Left lobe of liver (tissue), 2 donors: ENCODE results near the gene TLCD1. TPM values are rescaled to one million over a fixed set of nuclear protein-coding genes. Genes with fewer than 3 reads are reported as not detected.
"Not testable (repeated sequence)": the region's sequence is repeated elsewhere in the genome, so short reads cannot be mapped to it uniquely, and the experiment has no call there.

ENCODE experiments used
- ATAC-seq: fragments of 200-7000 bp; cut with Tn5 transposase; one replicate; pipeline ENCODE4 v1.9.1; 2020; ENCODE audit warnings: mild to moderate bottlenecking, moderate library complexity
- DNase-seq: peaks from one replicate; pipeline ENCODE4 v3.0.0-alpha.2; 2020; ENCODE audit warnings: low spot score
- total RNA-seq: library from RNA; stranded (reverse); gene quantifications from one replicate; pipeline ENCODE4 v1.2.1, GENCODE V29; 2021
- donor health status: DM: no; HTN: no; CAD: no; lungs with moderate emphysema.
- donor health status: DM: no; HTN: yes; CAD: no.

TLCD1 gene
- total RNA-seq, 1 donor from 2014 or later, result 4.8 TPM

DNA sequence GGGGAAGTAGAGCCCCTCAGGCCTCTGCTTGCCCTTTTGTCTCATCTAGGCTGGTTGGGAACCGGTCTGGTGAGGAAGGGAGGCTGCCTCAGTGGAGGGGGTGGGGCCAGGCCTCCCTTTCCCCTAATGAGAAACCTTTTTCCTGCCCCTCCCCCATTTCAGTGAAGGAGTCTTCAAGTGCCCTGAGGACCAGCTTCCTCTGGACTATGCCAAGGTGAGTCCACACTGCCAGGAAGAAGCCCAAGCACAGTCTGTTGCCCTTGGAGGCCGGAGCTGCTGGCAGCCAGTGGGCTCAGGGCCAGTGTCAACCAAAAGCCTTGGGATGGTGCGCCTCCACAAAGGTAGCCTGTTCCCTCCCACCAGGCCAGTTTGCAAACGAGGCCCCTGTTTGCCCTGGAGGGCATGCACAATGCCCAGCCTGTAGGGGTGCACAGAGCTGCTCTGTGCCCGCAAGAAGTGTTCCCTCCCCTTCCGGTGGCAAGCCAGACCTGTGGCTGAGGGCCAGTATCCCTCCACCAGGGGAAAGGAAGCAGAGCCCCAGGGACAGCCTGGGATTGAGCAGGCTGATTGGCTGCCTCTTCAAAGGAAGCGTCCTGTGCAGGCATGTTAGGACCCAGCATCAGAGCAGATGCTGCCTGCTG is 21.1 kb upstream of the TLCD1 start:
- ATAC-seq, result no peak
- DNase-seq, result peak; percentile 64

DNA sequence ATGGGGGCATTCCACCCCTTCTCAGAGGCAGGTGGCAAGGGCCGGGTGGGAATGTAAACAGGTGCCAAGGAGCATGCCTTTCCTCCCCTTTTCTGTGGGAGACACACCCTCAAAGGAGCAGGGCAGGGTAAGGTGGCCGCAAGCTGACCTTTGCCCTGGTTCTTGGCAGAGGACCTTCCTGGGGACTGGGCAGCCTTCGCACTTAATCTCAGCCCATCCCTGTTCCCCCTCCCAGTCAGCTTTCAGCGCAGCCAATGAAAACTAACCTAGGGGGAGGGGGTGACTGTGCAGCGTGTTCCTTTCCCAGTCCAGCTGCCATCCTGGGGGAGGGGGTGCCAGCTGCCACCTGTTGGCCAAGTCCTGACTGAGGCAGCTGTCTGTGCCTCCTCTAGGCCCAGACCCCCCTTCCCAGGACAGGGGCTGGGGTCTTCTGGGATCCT is 20.6 kb upstream of the TLCD1 start:
- peak; percentile 69 for DNase-seq
- ATAC-seq, result peak; percentile 15

DNA sequence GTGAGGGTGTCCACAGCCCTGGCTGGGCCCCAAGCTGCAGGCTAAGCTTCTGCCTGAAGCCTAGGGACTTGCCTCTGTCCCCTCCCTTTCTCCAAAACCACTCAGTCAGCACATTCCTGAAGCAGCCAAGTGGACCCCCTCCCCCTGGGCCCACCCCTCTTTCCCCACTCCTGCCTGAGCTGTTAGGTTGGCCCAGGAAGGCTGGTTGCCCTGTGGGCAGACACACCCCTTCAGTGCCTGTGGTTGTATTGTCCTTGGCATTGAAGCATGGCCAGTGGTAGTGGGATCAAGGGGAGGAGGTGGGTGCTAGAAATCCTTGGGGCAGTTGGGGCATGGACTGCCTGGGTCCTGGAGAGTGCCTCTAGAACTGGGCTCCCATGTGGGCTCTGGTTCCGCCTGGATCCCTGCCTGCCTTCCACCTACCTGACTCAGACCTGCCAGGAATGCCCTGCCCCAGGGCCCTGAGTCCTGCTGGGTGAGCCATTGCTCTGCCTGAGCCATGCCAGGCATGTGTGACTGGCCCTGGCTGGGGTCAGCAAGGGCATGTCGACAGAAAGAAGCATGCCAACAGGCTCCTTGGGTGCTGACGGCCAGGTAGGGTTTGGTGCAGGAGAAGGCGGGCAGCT is 19.9 kb upstream of the TLCD1 start:
- ATAC-seq (peak; percentile 59), DNase-seq (peak; percentile 84)

DNA sequence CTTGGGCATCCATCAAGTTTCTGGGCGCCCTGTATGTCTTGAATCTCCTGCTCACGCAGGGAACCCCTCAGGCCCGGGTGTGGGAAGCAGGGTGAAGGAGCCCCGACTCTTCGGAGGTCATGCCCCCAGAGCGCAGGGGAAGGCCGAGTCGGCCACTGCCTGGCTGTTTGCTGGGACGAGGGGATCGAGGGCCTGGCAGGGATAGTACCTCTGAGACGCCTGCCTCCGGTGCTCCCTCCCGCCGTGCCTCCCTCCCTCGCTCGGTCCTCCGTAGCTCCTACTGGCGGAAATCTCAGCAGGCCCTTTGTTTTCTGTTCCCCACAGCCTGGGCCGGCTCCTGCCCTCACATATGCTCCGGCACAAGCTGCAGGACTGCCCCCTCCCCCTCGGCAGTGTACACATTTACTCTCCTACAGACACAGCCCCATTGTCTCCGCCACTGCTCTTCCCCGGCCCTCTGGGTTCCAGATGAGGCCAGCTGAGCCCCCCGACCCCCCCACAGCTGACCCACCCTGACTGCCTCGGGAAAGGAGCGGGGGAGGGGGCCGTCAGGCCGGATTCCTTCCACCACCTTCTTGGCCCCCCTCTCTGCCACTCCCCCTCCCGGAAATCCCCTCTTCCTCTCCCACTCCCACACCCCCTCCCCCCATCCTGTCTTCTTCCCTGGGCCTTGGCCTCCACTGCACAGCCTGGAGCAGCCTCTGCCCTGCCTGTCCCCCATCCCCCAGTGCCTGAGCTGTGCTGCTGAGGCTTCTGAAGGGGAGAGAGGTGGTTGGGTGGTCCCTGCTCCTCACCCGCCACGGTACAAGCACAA is 19.1 kb upstream of the TLCD1 start:
- peak; percentile 4 for ATAC-seq
- no peak for DNase-seq

DNA sequence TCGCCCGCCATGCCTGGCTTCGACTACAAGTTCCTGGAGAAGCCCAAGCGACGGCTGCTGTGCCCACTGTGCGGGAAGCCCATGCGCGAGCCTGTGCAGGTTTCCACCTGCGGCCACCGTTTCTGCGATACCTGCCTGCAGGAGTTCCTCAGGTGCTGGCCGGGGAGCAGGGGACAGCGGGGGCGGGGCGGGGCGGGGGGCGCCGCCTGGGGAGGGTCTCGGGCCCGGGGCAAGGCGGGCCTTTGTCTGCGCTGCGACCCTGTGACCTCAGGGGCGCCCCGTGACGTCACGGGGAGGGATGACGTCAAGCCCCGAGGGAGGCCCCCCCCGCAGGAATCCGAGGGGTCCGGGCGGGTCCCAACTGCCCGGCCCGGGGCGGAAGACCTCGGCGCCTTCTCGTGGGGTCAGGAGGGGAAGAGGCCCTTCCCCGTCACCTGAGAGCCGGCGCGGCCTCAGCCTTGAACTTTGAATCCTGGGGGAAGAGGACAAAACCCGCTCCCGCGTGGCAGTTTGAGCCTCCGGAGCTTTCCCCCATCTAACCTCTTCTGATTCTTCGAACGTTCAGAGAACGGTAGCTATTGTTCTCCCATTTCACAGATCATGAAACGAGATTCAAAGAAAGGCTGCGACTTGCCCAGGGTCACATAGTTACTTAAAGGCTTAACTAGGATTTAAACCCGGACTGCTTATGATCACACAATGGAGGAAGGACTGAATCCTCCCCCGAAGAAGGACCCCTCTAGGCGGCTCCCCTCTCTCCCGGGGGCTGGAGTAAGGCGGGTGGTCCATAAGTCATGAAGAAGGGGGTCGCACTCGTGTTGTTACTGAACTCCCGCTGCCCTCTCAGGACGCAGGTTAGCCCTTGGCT is 18.3 kb upstream of the TLCD1 start:
- peak; percentile 77 for DNase-seq
- ATAC-seq, result peak; percentile 29

DNA sequence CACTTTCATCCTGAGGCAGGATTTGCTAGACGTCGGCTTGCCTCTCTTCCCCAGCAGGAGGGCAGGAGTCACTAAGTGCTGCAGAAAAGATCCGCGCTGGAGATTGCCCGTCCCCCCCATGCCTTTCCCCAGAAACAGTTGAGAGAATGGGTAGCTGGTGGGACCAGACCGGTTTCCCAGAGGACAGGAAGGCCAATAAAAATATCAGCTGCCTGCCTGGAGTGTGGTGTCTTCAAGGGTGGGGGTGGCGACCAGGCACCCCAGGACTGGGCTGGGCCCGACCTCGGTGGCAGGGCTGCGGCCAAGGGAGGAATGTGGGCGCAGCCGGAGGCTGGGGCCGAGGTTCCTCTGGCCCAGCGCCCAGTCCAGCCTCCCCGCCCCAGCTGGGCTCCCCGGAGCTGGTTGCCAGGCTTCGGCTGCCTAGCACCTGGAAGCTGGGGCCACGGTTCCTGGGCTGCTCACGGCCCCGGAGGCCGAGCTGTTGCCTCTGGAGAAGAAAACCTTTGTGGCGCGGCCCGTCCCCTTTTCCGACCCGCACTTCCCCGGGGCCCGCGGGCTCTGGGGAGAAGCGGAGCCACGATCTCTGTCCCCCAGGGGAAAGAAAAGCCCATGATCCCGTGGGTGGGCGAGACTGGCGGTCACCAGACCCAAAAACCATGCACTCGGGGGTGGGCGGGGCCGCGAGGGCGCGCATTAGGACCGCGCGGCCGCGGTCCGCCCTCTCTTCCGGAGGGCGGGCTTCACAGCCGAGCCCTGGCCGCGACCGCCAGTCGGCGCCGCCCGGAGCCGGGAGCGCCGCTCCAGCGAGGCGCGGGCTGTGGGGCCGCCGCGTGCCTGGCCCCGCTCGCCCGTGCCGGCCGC is 17.4 kb upstream of the TLCD1 start, which contains the start of gene TRAF4:
TRAF4 (plus strand) TSS at position 769 of the 861 bp plus-strand sequence. CDS start 102 bp downstream, outside the sequence.
- ATAC-seq, result peak; percentile 76
- DNase-seq, result peak; percentile 79

DNA sequence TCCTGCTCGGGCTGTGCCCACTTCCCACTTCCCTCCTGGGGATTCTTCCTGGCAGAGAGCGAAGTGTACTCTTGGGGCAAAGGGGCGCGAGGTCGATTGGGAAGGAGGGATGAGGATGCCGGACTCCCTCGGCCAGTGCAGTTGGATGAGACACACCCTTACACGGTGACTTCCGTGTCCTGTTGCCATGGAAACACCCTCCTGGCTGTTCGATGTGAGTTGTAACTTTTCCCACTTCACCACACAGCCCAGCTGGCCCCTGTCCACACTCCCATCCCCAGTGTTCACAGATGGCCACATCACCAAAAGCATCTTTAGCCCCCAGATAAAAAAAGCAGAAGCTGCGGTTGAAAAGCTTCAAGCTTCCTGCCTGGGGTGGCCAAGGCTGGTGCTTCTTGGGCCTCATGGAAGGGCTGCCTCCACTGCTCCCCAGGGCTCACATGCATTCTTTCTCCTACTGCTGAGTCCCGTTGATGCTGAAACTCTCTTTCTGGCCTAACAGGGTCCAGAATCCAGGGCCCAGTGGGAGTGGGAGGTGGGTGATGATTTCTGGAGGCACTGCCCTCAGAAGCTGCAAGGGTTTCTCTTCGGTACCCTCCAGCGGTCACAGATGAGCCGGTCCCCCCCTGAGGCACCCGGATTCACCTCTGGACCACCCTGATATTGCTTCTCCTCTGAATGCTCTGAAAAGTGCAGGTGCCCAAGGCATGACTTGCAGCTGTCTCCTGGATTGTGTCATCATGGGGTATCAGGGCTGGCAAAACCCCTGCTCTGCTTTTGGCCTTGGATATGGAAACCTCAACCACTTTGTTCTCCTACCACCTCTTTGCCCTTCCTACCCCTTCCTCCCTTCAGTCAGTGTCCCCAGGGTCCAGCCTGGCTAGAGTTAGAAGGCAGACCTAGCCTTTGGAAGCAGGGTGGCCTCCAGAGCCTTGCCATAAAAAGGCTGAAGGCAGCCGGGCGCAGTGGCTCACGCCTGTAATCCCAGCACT is 15.6 kb upstream of the TLCD1 start:
- ATAC-seq (no peak), DNase-seq (no peak)

DNA sequence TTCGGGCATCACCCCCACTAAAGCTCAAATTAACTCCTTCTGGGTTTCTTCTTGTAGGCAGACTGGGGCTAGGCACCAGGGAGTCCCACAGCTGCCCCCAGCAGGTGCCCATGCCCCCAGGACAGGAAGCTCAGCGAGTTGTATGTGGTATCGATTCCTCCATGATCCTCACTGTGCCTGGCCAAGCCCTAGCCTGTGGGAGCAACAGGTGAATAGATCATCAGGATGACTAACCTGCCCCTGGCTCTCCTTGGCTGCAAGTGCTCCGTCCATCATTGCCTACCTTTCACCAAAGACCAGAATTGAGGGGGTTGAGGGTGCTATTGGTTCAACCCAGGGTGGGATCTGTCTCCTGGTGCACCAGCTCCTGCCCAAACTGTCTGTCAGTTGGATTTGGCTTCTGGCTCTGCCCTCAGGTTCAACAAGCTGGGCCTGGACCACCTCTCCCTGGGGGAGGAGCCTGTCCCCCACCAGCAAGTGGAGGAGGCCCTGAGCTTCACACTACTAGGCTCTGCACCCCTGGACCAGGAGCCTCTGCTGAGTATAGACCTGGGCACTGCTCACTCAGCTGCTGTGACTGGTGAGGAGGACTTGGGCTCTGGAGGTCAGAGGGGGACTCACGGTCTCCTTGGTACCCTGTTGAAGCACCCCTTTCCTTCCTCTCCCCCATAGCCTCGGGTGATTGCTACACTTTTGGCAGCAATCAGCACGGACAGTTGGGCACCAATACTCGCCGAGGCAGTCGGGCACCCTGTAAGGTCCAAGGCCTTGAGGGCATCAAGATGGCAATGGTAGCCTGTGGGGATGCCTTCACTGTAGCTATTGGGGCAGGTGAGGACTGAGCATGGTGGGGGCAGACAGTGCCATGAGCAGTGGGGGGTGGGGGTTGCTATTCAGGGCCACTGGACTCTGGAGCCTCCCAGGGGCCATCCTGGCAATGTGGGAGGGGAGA is 14.6 kb upstream of the TLCD1 start:
- ATAC-seq, result no peak

DNA sequence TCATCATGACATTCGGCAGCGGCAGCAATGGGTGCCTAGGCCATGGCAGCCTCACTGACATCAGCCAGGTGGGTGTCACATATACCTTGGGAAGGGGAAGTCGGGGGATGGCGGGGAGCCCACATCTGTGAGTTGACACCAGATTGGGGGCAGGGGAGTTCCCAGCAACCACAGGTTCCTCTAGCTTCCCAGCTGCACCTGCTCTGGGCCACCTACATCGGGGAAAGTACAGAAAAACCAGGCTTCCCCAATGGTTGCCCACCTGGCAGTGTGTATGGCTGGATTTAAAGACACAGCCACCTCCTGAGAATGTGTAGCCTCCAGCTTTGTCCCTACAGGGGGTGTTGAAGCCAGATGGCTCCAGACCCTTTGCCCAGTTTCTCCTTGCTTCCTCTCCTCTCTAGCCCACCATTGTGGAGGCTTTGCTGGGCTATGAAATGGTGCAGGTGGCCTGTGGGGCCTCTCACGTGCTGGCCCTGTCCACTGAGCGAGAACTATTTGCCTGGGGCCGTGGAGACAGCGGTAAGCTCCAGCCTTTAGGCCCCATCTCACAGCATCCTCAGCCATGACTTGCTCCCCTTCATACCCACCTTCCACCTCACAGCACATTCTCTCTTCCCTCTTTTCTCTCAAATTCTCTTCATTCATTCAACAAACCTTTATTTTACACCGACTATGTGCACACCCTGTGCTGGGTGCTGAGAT is 12.8 kb upstream of the TLCD1 start:
- DNase-seq, result no peak

More for the DNA sequence above, 14.6 kb upstream of the TLCD1 start:
- DNase-seq, result no peak

DNA sequence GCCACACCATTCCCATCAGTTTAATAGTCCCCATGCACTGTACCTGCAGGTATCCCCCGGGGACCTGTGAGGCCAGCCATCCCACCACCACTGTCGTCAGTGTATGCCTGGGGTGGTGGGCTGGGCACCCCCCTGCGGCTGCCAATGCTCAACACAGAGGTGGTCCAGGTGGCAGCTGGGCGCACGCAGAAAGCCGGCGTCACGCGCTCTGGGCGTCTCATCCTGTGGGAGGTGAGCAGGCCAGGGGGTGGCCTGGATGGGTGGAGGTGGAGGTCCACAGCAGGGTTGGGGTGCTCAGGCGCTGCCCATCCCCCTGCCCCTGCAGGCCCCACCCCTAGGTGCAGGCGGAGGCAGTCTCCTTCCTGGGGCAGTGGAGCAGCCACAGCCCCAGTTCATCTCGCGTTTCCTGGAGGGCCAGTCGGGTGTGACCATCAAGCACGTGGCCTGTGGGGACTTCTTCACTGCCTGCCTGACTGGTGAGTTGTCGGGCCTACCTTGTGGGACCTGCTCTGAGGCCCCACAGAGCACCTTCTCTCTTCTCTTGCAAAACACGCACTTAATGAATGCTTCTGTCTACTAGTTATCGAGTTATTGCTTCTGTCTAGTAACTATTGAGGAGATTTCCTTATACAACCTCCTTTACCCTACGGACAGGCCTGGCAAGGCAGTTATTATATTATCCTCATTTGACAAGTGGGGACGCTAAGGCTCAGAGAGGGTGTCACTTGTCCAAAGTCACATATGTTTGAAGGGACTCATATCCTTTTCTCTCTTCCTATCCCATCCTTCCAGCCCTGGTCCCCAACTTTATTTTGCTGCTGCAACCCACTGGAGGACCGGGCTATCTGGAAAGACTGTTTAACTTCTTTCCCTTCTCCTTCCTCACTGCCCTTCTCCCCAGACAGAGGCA is 12.0 kb upstream of the TLCD1 start:
- ATAC-seq, result no peak
- DNase-seq, result no peak

More for the DNA sequence above, 12.8 kb upstream of the TLCD1 start:
- no peak for ATAC-seq

DNA sequence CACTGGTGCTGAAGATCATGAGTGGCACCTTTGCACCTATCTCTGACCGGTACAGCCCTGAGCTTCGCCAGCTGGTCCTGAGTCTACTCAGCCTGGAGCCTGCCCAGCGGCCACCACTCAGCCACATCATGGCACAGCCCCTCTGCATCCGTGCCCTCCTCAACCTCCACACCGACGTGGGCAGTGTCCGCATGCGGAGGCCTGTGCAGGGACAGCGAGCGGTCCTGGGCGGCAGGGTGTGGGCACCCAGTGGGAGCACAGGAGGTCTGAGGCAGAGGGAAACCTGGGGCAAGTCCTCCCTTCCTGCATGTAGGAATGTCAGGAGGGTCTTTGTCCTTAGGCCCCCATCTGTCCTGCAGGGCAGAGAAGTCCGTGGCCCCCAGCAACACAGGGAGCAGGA is 11.3 kb upstream of the TLCD1 start:
- ATAC-seq (no peak), DNase-seq (no peak)

DNA sequence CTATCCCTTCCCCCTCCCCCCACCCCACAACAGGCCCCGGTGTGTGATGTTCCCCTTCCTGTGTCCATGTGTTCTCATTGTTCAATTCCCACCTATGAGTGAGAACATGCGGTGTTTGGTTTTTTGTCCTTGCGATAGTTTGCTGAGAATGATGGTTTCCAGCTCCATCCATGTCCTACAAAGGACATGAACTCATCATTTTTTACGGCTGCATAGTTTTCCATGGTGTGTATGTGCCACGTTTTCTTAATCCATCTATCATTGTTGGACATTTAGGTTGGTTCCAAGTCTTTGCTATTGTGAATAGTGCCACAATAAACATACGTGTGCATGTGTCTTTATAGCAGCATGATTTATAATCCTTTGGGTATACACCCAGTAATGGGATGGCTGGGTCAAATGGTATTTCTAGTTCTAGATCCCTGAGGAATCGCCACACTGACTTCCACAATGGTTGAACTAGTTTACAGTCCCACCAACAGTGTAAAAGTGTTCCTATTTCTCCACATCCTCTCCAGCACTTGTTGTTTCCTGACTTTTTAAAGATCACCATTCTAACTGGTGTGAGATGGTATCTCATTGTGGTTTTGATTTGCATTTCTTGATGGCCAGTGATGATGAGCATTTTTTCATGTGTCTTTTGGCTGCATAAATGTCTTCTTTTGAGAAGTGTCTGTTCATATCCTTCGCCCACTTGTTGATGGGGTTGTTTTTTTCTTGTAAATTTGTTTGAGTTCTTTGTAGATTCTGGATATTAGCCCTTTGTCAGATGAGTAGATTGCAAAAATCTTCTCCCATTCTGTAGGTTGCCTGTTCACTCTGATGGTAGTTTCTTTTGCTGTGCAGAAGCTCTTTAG is 10.1 kb upstream of the TLCD1 start:
- DNase-seq, ATAC-seq: not testable (repeated sequence)

DNA sequence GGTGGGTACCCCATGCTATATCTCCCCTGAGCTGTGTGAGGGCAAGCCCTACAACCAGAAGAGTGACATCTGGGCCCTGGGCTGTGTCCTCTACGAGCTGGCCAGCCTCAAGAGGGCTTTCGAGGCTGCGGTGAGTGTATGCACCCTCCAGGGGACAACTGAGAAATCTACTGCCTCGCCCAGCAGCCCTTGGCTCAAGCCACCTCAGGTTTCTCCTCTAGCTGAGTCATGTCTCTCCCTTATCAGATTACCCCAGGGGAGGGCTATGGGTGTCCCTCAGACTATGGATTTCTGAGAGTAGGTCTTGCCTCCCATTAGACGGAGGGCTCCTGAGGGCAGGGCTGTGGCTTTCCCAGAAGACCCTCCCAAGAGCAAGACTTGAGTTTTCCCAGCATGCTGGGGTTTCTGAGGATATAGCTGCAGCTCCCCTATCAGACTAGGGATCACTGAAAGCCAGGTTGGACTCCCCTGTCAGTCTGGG is 9.2 kb upstream of the TLCD1 start:
- no peak for DNase-seq
- ATAC-seq, result no peak

DNA sequence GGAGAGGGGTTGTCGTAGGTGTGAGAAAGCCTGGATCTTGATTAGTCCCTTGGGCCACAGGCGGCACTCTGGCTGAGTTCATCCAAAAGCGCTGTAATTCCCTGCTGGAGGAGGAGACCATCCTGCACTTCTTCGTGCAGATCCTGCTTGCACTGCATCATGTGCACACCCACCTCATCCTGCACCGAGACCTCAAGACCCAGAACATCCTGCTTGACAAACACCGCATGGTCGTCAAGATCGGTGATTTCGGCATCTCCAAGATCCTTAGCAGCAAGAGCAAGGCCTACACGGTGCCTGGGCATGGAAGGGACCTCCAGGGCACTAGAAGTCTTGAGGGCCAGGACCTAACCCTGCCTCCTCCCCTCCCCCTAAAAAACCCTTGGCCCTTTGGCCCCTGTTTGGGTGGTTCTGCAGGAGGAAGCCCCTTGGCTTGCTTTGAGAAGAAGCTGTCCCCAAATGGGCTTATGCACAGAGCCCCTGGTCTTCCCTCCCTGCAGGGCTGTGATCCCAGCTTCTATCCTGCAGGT is 8.7 kb upstream of the TLCD1 start:
- DNase-seq (no peak), ATAC-seq (no peak)
